Liver (tissue), 3 donors: Measurements from ENCODE around the gene SESTD1.

Experiments
- CTCF ChIP-seq: fragments of 150-350 bp; IDR thresholded peaks from 2 replicates; pipeline ENCODE4 v1.5.1; 2017; ENCODE audit warnings: improper control_type of control experiment, low read depth, low read length; ENCODE audit not compliant: missing input control
- GABPA ChIP-seq, 2 donors: IDR thresholded peaks in 1 of 2; conservative IDR thresholded peaks in 1 of 2; 2 replicates each; pipeline ENCODE4 v1.6.1; 2016; ENCODE audit warnings: antibody characterized with exemption in 2 of 2, mild to moderate bottlenecking in 1 of 2, moderate library complexity in 1 of 2
- MAX ChIP-seq: IDR thresholded peaks from 2 replicates; pipeline ENCODE4 v1.6.1; 2016; ENCODE audit warnings: antibody characterized with exemption
- RAD21 ChIP-seq, 2 donors: IDR thresholded peaks; 2 replicates each; pipeline ENCODE4 v1.6.1; 2016; ENCODE audit warnings: antibody characterized with exemption in 2 of 2, mild to moderate bottlenecking in 2 of 2
- REST ChIP-seq: IDR thresholded peaks from 2 replicates; pipeline ENCODE4 v1.6.1; 2016; ENCODE audit warnings: antibody characterized with exemption, mild to moderate bottlenecking
- SP1 ChIP-seq: IDR thresholded peaks from 2 replicates; pipeline ENCODE4 v1.6.1; 2018; ENCODE audit warnings: antibody characterized with exemption, mild to moderate bottlenecking
- ZBTB33 ChIP-seq: IDR thresholded peaks from 2 replicates; pipeline ENCODE4 v1.6.1; 2016; ENCODE audit warnings: antibody characterized with exemption
- donor health status: healthy.
- donor health status: healthy.

GRCh38 chr2:179132076-179132475, 132.6 kb downstream of the SESTD1 start:
- TF ChIP-seq REST, result no peak
- no peak for TF ChIP-seq CTCF
- no peak for TF ChIP-seq MAX
- TF ChIP-seq GABPA (IDR thresholded peaks at IDR 0.05 in 1 of 2, conservative IDR thresholded peaks at IDR 0.05 in 1 of 2), result no peak
- no peak for TF ChIP-seq ZBTB33
- TF ChIP-seq RAD21 (IDR thresholded peaks at IDR 0.05), result no peak
- TF ChIP-seq SP1, result no peak
